GM23338 (cell line): ENCODE results near the gene SOWAHB.

ENCODE experiments used
- CTCF ChIP-seq, 2 experiments: fragments of 200-600 bp in 1 of 2; sonication (generic) in 1 of 2; conservative IDR thresholded peaks; 2 replicates each; pipeline versions ENCODE4 v1.5.1 to v1.6.1; 2016 to 2017; ENCODE audit warnings: antibody characterized with exemption in 2 of 2, low read depth in 2 of 2, mild to moderate bottlenecking in 2 of 2, moderate library complexity in 1 of 2
- EZH2 ChIP-seq: fragments of 200-600 bp; sonication (generic); IDR thresholded peaks from one replicate; pipeline ENCODE4 v1.8.0; 2017; ENCODE audit warnings: antibody characterized with exemption, mild to moderate bottlenecking, low read depth; ENCODE audit not compliant: unreplicated experiment
- EZH2phosphoT487 ChIP-seq: fragments of 200-600 bp; sonication (generic); IDR thresholded peaks from one replicate; pipeline ENCODE4 v1.8.1; 2018; ENCODE audit warnings: antibody characterized with exemption; ENCODE audit not compliant: unreplicated experiment
- POLR2AphosphoS5 ChIP-seq: IDR thresholded peaks from 2 replicates; pipeline ENCODE4 v1.6.1; 2016; ENCODE audit warnings: antibody characterized with exemption, low read depth

- TF ChIP-seq CTCF (conservative IDR thresholded peaks at IDR 0.05; ENCODE audit: low read depth in 2 of 2) (no peak), EZH2 (no peak), POLR2AphosphoS5 (no peak), EZH2phosphoT487 (no peak)
Observed at GRCh38 chr4:76866641-76867040, 31.3 kb downstream of the SOWAHB start.
